HG02943 (cell line): ENCODE measurements around the gene ZNF343.
"Not testable (repeated sequence)": the region's sequence is repeated elsewhere in the genome, so short reads cannot be mapped to it uniquely, and the experiment has no call there.

ENCODE experiments used
- ATAC-seq: cut with Tn5 transposase; IDR thresholded peaks from one replicate; pipeline ENCODE4 v1.9.1; 2021; ENCODE audit warnings: mild to moderate bottlenecking, low read depth, moderate library complexity; ENCODE audit not compliant: unreplicated experiment

Gene ZNF343

GRCh38 chr20:2508631-2509467 is at the start of gene ZNF343:
ZNF343 (minus strand) TSS chr20:2508915; CDS start chr20:2493895, 15,020 bp downstream.
- ATAC-seq = peak; percentile 93

DNA sequence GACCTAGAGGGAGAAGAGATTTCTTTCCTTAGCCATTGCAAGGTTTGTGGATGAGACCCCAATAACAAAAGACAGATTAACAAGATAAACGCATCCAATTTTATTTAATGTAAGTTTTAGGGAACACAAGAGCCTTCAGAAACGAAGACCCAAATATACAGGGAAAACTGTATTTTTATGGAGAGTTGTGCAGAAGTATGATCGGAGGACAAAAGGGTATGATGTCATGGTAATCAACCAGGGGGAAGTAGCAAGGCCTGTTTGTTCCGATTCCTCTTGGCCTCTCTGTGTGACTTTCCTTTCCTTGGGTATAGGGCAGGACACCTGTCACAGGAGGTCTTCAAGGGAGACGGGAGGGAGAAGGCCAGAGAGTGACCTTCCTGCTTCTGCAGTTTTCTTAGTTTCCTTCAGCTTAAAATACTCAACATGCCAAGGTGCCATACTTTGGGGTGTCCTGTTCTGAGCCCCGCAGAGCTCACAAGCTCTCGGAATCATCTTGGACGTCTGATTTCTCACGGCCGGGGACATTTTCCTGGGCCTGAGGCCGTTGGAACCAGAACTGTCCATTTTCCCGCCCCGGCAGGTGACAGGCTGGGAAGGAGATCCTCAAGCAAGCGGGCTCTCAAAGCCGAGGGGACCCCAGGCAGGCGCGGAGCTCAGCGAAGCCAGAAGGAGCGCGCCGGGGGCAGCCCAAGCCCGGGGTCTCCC is 49.3 kb upstream of the ZNF343 start:
- ATAC-seq = no peak

- ATAC-seq = no peak
These were observed 36.9 kb upstream of the ZNF343 start for GRCh38 chr20:2545594-2545993.

- ATAC-seq = no peak
These were observed 35.5 kb upstream of the ZNF343 start for GRCh38 chr20:2544211-2544610.

DNA sequence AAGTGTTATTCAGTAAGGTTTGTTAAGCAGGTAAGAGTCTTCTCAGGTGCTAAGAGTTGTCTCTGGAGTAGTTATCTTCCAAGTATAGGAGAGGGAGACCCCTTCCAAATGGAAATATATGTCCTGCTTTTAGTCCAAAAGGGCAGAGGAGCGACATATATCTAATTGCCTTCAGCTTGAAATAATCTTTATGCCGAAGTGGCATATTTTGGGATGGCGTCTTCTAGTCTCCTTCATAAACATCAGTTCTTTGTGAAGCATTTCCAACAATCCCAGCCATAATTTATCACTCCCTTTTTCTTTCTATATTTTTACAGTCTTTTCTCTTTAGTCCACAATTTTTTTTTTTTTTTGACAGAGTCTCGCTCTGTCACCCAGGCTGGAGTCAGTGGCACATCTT is 33.6 kb upstream of the ZNF343 start:
- ATAC-seq = no peak

DNA sequence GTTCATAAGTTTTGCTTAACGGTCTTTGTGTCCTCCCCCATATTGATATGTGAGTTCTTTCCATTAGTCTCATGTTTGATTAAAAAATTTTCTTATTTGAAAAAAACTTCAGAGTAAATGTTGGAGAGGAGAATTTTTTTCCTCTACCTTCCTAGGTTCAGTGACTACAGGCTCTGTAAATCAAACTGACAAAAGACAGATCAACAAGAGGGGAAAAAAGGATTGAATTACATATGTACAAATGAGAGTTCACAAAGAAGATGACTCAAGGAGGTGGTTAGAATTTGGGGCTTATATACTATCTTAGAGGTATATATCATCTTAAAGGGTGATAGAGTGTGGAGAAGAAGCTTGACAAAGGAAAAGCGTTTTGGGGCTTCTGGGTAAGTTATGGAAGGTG is 33.2 kb upstream of the ZNF343 start:
- no peak for ATAC-seq

- ATAC-seq = no peak
These were observed 30.4 kb upstream of the ZNF343 start for GRCh38 chr20:2538931-2539720.

DNA sequence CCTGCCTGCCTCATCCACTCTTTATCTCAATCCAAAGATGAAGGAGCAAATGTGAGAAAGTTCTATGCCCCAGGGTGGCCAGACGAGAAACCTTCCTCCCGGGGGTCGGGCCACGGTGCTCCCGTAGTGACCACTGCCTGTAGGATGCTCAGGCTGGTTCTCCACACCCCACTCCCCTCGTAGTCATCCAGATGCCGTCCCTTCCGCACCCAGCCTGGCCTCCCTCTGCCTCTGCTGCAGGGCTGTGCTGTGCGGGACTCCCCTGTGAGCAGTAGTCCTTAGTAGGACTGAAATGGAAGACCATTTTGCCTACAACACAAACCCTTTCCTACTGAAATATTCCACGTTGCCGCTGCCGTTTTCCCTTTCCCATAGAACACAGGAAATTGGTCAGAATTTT is 29.6 kb upstream of the ZNF343 start:
- no peak for ATAC-seq

DNA sequence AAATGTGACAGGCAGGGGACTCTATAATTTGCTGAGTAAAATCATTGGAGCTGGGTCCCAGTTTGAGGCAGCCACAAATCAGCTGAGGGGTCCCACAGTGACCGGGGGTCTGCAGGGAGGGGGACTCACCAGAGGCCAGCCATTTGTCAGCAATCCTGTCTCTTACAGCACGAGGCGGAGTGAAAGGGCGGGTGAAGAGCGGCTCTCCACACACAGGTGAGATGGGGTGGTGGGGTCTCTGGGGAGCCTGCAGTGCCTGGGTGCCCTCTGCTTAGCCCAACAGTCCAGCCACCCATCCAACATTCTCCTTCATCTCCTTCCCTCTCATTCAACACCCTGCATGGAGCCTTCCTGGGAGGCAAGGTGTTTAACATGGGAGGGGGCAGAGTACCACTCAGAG is 28.4 kb upstream of the ZNF343 start:
- no peak for ATAC-seq

- no peak for ATAC-seq
These were observed 27.9 kb upstream of the ZNF343 start, which contains the start of gene TMC2 for GRCh38 chr20:2536560-2536986. TMC2 (plus strand) TSS chr20:2536573; CDS start chr20:2536622, 49 bp downstream.

DNA sequence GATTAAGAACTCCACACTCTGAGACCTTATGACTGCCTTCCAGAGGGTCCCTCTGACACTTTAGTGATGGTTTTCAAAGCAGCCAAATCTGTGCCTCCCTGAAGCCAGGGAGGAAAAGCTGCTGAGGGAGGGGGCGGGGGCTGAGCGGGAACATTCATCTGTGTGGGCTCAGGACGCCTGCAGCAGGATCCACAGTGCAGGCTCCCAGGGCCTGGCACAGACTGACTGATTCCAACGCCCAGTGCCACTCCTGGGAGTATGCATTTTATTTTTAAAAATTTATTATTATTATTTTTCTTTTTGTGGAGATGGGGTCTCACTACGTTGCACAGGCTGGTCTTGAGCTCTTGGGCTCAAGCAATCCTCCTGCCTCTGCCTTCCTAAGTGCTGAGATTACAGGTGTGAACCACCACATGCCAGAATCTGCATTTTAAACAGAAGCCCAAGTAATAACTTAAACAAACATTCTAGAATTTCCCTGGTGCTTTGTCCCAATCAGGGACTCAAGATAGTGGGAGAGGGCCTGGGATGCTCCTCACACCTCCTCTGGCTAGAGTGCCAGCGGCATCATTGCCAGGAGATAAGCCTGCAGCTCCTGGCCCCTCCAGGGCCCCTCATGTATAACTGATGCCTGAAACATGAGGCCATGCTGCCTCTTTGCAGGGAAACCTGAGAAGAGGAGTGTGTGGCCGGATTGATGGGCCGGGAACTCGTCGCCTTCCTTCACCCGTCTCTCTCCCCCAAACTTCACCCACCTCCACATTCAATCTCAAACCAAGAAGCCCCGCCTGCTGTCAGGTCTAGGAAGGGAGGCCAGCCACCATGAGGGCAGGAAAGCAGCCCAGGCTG is 27.2 kb upstream of the ZNF343 start:
- no peak for ATAC-seq

DNA sequence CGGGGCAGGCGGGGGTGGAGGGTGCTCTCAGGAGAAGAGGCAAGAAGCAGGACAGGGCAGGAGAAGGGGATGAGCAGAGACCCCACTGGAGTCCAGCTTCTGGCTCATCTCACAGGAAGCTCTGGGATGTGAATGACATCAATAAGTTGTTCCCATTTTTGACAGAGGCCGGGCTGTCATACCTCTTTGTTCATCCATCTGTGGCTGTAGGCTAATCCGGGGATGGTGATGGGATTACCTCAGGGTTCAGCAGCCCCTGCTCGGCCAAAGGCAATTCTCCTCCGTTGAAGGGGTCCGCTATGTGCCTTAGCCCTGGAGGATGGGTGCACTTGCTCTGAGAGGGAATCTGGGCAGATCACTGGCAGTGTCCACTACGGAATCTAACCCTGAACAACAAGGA is 24.4 kb upstream of the ZNF343 start:
- no peak for ATAC-seq

DNA sequence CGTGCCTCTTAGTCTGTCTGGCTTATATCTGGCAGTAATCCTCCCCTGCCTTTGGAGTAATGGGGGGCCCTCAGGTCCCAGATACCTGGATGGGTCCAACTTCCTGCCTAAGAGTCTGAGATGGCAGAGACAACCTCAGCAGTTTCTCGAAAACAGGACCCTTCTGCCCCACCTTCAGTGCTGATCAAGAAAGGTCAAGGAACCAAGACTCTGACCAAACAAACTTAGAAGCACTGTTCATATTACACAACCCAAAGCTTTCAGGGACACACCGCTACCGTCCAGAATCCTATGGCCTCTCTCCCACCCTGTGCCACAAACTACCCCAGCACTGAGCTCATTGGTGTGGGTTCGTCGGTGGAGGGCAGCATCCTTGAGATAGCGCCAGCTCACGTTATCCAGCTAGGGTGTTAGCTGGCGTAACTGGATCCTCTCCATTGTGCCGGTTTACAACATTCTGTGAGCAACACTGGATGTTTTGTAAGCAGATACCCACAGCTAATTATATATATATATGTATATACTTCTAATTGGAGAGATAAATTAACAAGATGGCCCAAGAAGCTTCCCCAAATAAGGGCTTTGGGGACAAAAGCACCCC is 20.1 kb upstream of the ZNF343 start:
- no peak for ATAC-seq

DNA sequence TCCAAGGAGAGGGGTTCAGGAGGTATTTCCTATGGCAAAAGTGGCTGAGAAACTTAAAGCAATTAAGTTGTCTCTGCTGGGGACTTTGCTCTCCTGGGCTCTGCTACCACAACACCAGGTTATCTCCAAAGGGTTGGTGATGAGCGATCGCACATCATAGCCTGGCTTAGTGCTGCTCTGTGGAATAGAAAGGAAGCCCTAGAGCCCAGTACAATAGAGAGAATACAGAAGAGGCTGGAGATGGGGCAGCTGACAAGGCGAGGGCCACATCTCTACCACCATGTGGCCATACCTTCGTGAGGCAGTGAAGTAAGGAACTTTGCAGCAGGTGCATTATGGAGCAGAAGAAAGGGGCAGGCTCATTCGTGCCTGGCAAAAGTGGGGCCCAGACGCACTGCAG is 19.0 kb upstream of the ZNF343 start:
- ATAC-seq = no peak

DNA sequence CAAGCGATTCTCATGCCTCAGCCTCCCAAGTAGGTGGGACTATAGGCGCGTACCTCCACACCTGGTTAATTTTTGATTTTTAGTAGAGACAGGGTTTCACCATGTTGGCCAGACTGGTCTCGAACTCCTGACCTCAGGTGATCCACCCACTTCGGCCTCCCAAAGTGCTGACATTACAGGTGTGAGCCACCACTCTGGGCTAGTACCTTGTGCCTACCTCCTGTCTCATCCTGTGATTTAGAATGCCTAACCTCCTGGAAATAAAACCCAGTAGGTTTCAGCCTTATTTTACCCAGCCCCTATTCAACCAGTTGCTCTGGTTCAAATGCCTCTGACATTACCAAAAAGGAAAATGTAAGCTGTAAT is 17.5 kb upstream of the ZNF343 start:
- not testable (repeated sequence) for ATAC-seq

- ATAC-seq = no peak
These were observed 16.2 kb upstream of the ZNF343 start for GRCh38 chr20:2524709-2525506.

- no peak for ATAC-seq
These were observed 15.4 kb upstream of the ZNF343 start for GRCh38 chr20:2523919-2524708.

- ATAC-seq = not testable (repeated sequence)
These were observed 14.2 kb upstream of the ZNF343 start for GRCh38 chr20:2522826-2523429.
